GM10847 (cell line): ENCODE measurements around the gene ROCK2.

Source experiments
- POLR2A ChIP-seq: IDR thresholded peaks from 2 replicates; pipeline ENCODE4 v1.6.1; 2011; ENCODE audit not compliant: insufficient read length; ENCODE audit errors: extremely low read depth

Gene ROCK2

DNA sequence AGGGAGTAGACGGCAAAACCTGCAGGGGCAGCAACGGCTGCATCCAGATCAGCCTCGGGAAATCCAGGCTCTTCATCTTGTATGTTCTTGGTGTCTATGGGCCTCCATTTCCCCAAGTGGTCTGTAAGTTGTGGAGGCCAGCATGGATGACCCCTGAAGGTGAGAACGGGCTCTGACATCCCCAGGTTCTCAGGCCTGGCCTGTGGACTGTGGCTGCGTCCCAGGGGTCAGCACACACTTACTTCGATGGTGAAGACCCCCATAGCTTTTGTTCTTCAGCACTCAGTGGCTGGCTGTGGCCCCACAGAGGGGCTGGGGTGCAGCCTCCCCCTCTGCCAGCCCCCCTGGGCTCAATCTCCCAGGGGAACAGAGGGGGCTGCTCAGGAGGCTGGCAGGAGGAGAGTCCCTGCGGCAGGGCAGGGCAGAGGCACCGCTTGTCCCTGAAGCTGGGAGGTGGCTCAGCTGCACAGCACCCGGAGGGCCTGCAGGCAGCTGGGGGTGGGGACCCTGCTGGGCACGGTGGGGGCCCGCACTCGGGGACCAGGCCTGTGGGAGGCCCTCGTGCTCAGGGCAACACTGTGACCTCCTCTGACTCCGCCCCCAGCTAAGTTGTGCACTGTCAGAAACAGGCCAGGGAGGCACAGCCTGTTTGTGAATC lies 185.4 kb downstream of the ROCK2 start:
- TF ChIP-seq POLR2A: no peak

DNA sequence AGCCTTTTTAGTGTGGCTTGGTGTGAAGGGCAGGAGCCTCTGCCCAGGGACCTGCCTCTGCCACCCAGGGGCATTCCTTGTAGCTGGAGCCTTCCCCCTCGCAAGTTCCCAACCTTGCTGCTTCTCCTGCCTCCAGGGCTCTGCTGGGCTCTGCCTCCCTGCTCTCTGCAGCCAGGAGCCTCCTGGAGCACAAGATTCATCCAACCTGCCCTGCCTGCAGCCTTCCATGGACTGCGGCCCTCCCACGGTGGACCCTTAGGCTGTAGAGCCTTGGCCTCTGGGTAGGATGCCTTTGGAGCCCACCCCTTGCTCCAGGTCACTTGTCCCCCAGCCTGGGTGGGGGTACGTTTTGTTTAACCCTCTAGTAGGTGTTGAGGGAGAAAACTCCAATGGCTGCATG lies 186.7 kb downstream of the ROCK2 start:
- TF ChIP-seq POLR2A: no peak

DNA sequence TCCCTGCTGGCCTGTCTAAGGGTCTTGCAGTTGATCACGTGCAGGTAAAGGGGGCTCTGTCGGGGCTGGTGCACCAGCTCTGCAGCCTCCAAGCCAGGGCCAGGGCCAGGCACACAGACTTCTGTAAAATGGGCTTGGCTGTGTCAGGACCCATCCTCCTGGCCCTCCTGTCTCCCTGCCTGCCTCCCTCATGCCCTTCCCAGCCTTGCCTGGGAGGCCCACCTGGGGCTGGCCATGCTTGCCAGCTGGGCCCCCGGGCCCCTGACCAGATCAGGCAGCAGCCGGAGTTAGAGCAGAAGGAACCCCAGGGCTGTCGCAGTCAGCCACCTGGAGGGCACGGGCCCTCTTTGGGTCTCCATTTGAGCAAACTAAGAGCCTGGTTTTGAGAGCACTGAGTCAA lies 187.1 kb downstream of the ROCK2 start:
- no peak for TF ChIP-seq POLR2A

DNA sequence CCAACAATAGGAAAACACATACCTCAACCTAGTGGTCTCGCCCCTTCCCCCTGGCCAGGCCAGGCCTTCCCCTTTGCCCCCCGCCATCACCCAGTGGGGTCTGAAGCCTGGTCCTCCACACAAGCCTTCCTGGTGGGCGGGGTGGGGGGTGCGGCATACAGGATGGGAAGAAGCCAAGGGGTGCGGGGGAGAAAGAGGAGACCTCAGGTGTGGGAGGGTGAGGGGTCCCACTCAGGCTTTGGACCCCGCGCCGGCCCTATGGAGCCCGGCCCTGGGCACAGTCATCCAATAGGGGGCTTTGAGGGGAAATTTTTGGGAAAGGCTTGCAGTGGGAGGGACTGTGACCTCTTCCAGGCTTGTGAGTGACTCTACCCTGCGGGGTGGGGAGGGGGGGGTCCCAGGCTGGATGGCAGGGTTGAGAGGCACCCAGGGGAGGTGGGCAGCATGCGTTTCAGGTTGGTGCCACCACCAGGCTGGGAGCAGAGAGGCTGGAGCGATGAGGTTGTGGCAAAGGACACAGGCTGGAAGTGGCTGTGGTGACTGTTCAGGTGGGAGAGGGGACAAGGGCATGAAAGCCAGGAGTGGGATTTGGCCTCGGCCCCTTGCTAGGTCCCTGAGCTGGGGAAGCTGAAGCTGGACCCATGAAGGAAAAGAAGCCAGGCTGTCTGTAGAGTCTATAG lies 187.9 kb downstream of the ROCK2 start:
- no peak for TF ChIP-seq POLR2A

DNA sequence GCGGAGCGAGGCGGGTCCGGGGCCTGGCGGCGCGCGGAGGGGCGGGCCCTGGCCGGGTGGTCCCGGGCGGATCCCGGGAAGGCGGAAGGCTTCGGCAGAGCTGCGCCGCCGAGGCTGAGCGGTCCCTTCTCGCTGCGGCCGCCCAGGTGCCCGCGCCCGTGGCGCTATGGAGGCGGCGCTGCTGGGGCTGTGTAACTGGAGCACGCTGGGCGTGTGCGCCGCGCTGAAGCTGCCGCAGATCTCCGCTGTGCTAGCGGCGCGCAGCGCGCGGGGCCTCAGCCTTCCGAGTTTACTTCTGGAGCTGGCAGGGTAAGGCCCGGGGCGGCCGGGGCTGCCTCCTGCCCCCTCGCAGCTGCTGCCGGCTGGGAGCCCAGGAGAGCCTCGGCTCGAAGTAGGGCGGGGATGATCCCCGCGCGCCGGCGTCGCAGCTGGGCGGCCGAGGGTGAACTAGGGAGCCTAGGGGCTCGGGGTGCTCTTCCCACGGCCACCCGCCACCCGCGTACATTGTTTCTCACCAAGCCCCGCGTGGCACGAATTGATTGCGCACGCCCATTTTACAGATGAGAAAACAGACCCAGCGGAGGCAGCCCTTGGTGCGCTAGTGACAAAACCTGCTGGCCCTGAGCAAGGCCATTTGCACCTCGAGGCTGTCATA lies 188.9 kb downstream of the ROCK2 start, which contains the start of gene SLC66A3:
Gene SLC66A3 (plus strand): TSS at position 87 of the 655 bp plus-strand sequence. CDS start 80 bp downstream, at position 167.
- peak; percentile 68 for TF ChIP-seq POLR2A

DNA sequence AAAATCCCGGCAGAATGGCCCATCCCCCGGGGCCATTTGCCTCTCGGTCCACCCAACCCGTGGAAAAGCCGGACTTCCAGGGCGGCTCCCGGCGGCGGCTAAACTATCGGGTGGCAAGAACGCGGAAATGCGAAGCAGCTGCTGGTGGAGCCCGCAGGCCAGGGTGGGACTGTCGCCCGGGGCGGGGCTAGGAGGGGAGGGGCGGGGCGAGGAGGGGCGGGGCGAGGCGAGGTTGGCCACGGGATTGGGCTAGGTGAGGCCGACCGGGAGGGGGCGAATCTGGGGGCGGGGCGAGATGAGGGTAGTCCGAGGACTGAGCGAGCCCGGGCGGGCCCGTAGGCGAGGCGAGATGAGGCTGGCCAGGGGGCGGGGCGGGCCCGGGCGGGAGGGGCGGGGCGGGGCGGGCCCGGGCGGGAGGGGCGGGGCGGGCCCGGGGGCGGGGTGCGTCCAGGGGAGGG lies 189.5 kb downstream of the ROCK2 start:
- TF ChIP-seq POLR2A: peak; percentile 60

DNA sequence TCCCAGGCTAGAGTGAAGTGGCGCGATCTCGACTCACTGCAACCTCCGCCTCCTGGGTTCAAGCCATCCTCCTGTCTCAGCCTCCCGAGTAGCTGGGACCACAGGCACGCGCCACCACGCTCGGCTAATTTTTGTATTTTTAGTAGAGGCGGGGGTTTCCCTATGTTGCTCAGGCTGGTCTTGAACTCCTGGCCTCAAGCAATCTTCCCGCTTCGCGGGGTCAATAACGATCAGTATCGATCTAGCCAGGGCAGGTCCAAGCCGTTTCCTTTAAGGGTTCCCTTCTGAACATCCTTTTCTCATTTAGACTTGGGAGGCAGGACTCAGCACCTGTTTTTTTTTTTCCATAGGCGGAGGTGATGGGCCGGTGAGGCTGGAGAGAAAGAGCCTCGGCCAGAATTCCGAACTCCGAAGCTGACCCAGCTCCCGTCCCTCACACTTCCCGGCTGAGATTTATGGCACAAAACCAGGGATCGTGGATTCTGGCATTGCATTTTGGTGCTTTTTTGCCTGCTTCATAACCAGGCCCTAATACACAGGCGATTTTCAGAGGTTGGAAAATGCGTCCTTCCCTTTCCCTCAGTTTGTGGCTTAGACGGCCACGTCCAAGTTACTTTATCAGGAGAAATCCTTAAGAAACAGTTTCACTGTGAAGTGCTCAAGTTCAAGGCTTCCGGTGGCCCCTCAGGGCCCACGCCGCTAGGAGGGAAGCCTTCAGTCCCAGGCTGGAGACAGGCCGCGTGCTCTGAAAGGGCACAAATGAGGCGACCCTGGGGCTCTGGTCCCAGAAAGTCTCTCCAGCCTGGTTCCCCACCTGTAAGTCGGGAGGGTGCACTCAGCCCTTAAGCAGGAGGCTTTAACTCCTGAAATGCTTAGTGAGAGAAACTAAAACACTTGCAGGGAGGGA lies 190.2 kb downstream of the ROCK2 start:
- TF ChIP-seq POLR2A: no peak

DNA sequence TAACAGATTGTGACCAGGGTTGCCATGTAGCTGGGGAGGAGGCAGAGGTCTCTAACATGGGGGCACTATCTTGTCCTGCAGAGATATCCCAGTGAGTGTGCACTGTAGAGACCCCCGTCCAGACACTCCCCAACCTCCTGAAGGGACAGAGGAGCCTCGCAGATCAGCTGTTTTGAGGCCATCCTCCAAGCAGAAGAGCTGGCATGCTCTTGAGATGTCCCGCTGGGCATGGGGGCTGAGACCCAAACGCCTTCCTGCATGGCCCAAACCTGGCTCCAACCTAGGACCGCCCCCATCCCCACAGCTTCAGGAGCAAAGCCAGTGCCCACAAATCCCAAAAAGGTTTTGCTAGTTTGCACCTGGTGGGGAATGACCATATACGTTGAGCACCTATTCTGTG lies 191.8 kb downstream of the ROCK2 start:
- TF ChIP-seq POLR2A: no peak

DNA sequence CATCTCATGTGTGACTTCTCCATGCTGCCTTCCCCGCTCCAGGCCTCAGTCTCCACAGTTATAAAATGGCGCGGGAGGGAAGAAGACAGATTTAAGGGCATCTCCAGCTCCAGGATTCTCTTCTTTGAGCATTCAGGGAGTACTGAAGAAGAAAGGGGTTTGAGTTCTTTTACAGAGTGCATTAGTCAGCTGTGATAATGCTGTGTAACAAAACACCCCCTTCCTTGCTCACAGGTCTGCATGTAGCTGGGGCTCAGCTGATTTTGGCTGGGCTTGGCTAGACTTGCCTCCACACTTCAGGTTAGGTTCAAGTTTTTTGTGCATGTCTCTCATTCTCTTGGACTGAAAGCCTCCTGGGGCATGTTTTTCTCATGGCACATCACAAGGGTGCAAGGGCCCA lies 197.2 kb downstream of the ROCK2 start:
- TF ChIP-seq POLR2A: no peak

DNA sequence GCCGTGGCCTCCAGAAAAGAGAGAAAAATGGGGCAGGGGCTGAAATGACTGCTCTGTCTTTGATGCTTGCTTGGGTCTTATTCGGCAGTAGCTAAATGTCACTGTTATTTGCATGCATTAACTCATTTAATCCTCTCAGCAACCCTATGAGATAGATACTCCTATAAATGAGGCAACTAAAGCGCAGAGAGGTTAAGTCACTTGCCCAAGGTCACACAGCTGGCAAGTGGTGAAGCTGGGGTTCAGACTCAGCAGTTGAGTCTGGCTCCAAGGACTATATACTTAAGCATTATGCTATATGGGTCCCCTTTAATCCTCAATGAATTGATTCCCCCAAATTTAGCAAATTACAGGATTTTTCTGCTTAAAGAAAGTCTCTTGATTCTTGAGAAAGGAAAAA lies 198.4 kb downstream of the ROCK2 start:
- TF ChIP-seq POLR2A: no peak

DNA sequence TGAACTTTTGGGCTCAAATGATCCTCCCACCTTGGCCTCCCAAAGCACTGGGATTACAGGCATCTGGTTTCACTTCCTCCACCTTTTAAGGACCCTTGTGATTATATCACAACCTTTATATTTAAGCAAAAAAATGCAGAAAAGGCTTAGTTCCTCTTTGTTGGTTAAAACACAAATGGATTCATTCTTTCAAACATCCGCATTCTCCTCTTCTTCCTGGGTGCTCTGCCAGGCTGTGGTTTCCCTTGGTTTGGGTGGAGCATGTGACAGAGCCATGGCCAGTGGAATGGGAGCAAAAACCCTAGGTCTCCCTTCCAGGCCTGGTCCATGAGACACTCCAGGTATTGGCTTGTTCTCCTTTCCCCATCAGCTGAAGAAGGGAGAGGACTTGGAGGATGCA lies 199.1 kb downstream of the ROCK2 start:
- no peak for TF ChIP-seq POLR2A

DNA sequence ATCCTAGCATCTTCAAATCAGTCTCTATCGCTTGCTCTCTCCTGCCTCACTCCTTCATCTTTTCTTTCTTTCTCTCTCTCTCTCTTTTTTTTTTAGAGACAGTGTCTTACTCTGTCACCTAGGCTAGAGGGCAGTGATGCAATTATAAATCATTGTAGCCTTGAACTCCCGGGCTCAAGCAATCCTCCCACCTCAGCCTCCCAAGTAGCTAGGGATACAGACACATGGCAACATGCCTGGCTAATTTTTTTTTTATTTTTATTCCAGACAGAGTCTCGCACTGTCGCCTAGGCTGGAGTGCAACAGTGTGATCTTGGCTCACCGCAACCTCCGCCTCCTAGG lies 199.7 kb downstream of the ROCK2 start:
- TF ChIP-seq POLR2A: no peak

DNA sequence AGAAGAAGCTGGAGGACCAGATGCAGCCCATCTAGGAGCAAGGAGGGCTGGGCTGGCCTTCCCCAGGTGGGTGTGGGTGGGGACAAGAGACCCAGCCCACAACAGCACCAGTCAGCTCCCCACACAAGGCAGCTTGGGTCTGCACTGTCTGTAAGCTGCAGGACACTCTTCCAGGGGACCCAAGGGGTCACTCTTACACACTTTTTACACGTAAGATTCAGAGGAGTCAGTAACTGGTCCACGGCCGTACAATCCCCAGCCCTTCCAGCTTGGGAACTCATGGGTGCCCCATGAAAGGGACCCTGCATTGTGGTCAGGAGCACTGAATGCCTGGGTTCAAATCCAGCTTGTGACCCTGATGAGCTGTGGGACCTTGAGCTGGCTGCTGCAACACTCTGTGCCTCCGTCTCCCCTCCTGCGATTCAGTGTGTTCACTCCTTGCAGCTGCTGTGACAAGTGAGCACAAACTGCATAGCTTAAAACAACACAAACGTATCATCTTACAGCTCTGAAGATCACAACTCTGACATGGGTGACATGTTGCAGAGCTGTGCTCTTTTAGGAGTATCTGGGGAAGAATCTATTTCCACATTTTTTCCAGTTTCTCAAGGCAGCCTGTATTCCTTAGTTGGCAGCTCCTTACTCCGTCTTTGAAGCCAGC lies 200.2 kb downstream of the ROCK2 start:
- TF ChIP-seq POLR2A: no peak

DNA sequence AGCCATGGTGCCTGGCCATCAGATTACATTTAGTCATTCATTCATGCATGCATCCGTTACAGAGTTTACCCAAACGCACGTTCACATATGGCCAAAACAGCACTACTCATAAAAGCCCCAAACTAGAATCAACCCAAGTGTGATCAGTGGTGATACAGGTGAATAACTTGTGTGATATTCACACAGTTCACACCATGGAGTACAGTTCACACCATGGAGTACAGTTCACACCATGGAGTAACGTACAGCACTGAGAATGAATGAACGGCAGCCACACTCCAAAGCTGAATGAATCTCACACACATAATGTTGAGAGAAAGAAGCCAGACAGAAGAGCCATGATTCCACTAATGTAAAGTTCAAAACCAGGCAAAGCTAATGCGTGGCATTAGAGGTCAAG lies 201.4 kb downstream of the ROCK2 start:
- TF ChIP-seq POLR2A: no peak

DNA sequence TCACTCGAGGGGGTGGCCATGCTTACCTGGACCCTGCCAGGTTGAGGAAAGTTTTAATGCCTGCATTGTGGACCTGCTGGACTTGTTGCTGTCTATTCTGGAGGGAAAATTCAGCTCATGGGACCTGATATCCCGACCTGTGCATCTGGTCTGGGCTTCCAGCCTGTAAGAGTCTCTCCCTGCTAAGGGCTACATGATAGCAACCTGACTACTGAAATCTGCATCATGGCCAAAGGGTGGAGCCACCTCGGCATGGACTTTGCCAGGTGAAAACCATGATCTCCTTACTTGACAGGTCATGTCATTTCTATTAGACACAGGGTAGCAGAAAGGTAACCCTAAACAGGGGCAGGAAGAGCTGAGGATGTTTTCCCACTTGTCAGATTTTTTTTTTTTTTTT lies 202.1 kb downstream of the ROCK2 start:
- TF ChIP-seq POLR2A: no peak

DNA sequence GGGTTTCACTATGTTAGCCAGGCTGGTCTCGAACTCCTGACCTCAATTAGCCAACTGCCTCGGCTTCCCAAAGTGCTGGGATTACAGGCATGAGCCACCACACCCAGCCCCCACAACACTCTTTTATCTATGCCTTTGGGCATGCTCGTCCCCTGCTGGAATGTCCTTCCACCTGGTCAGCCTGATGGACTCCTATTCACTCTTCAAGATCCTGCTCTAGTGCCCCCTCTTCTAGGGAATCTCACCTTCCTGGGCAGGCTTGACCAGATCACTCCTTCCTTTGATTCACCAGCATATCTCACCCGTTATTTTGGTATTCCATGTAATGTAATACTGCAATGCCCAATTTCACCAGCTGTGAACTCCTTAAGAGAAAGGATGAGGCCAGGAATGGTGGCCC lies 203.1 kb downstream of the ROCK2 start:
- no peak for TF ChIP-seq POLR2A
